HEK293 (cell line): ENCODE results near the gene TUBB2A.

Experiments
- CTCF ChIA-PET: fragments of 350-600 bp; formaldehyde crosslinking; extraction: SDS; loops from one replicate; lab custom pipeline; 2021; ENCODE audit warnings: antibody characterized with exemption; lab: Yijun Ruan, JAX
- POLR2A ChIA-PET: fragments of 300-600 bp; formaldehyde crosslinking; extraction: SDS; loops from one replicate; lab custom pipeline; 2020; ENCODE audit warnings: antibody characterized with exemption, inconsistent platforms; lab: Yijun Ruan, JAX
- H3K27ac ChIP-seq: fragments of 200-500 bp; sonication (Bioruptor generic); 2 replicates; pipeline ENCODE4 v1.5.1; 2014; ENCODE audit warnings: low read depth, low read length, control low read depth, inconsistent platforms; ENCODE audit errors: extremely low read depth
- H3K36me3 ChIP-seq, 2 experiments: fragments of 200-500 bp in 1 of 2; sonication (Bioruptor generic) in 1 of 2; 1 replicate in 1 of 2; 2 replicates in 1 of 2; pipeline ENCODE4 v1.5.1; 2014 to 2017; ENCODE audit warnings: inconsistent platforms in 2 of 2, low read length in 2 of 2; ENCODE audit not compliant: control insufficient read depth in 2 of 2, insufficient read depth in 1 of 2
- H3K4me1 ChIP-seq: fragments of 200-500 bp; sonication (Bioruptor generic); 2 replicates; pipeline ENCODE4 v1.5.1; 2014; ENCODE audit warnings: mild to moderate bottlenecking, low read length, inconsistent platforms; ENCODE audit not compliant: control insufficient read depth, insufficient read depth
- H3K4me3 ChIP-seq: 2 replicates; pipeline ENCODE4 v1.5.1; 2011; ENCODE audit warnings: low read depth, mild to moderate bottlenecking, control low read depth, low read length, moderate library complexity
- H3K9me3 ChIP-seq: fragments of 200-500 bp; sonication (Bioruptor generic); 2 replicates; pipeline ENCODE4 v1.5.1; 2014; ENCODE audit warnings: low read depth, low read length, inconsistent platforms; ENCODE audit not compliant: control insufficient read depth, insufficient read depth
- HOXD13 ChIP-seq: sonication (generic); formaldehyde crosslinking; IDR thresholded peaks from 2 replicates; pipeline ENCODE4 v1.8.0; 2022; ENCODE audit warnings: missing genetic modification reagents, borderline replicate concordance
- KLF7 ChIP-seq: fragments of 450-650 bp; formaldehyde crosslinking; IDR thresholded peaks from 2 replicates; pipeline ENCODE4 v1.5.1; 2016; ENCODE audit warnings: missing biosample characterization, missing genetic modification characterization, borderline replicate concordance
- PRDM6 ChIP-seq: fragments of 450-650 bp; formaldehyde crosslinking; IDR thresholded peaks from 2 replicates; pipeline ENCODE4 v1.5.1; 2017; ENCODE audit warnings: missing biosample characterization, missing genetic modification characterization
- SETDB1 ChIP-seq: IDR thresholded peaks from one replicate; pipeline ENCODE4 v1.6.1; 2017; ENCODE audit warnings: mild to moderate bottlenecking, low read length, moderate library complexity, mixed read lengths; ENCODE audit not compliant: insufficient read length
- ZNF112 ChIP-seq: fragments of 450-650 bp; formaldehyde crosslinking; IDR thresholded peaks from 2 replicates; pipeline ENCODE4 v1.5.0; 2017; ENCODE audit warnings: missing biosample characterization, missing genetic modification characterization
- ZNF138 ChIP-seq: fragments of 450-650 bp; formaldehyde crosslinking; IDR thresholded peaks from 2 replicates; pipeline ENCODE4 v1.5.1; 2016; ENCODE audit warnings: missing biosample characterization, missing genetic modification characterization, borderline replicate concordance
- ZNF221 ChIP-seq: fragments of 450-650 bp; formaldehyde crosslinking; IDR thresholded peaks from 2 replicates; pipeline ENCODE4 v1.5.1; 2017; ENCODE audit warnings: missing biosample characterization, missing genetic modification characterization, borderline replicate concordance
- ZNF311 ChIP-seq: fragments of 450-650 bp; formaldehyde crosslinking; IDR thresholded peaks from 2 replicates; pipeline ENCODE4 v1.5.1; 2017; ENCODE audit warnings: missing biosample characterization, missing genetic modification characterization, borderline replicate concordance
- ZNF391 ChIP-seq: fragments of 450-650 bp; formaldehyde crosslinking; IDR thresholded peaks from 2 replicates; pipeline ENCODE4 v1.5.1; 2016; ENCODE audit warnings: low read depth, missing biosample characterization, missing genetic modification characterization, borderline replicate concordance
- ZNF558 ChIP-seq: fragments of 450-650 bp; formaldehyde crosslinking; IDR thresholded peaks from 2 replicates; pipeline ENCODE4 v1.5.1; 2016; ENCODE audit warnings: missing biosample characterization, missing genetic modification characterization
- ZNF600 ChIP-seq: fragments of 450-650 bp; formaldehyde crosslinking; IDR thresholded peaks from 2 replicates; pipeline ENCODE4 v1.5.1; 2016; ENCODE audit warnings: missing biosample characterization, missing genetic modification characterization
- ZNF624 ChIP-seq: fragments of 450-650 bp; formaldehyde crosslinking; IDR thresholded peaks from 2 replicates; pipeline ENCODE4 v1.5.1; 2017; ENCODE audit warnings: missing biosample characterization, missing genetic modification characterization
- ZNF768 ChIP-seq: fragments of 450-650 bp; formaldehyde crosslinking; IDR thresholded peaks from 2 replicates; pipeline ENCODE4 v1.5.1; 2018; ENCODE audit warnings: missing biosample characterization, mild to moderate bottlenecking, missing genetic modification characterization
- ZNF792 ChIP-seq: fragments of 450-650 bp; formaldehyde crosslinking; IDR thresholded peaks from 2 replicates; pipeline ENCODE4 v1.5.1; 2016; ENCODE audit warnings: missing biosample characterization, missing genetic modification characterization
- ZNF837 ChIP-seq: fragments of 450-650 bp; formaldehyde crosslinking; IDR thresholded peaks from 2 replicates; pipeline ENCODE4 v1.5.1; 2016; ENCODE audit warnings: missing biosample characterization, missing genetic modification characterization
- ZNF843 ChIP-seq: fragments of 450-650 bp; formaldehyde crosslinking; IDR thresholded peaks from 2 replicates; pipeline ENCODE4 v1.5.1; 2016; ENCODE audit warnings: missing biosample characterization, missing genetic modification characterization
- TF ChIP-seq, protein P1 (sequence below): fragments of 450-650 bp; formaldehyde crosslinking; IDR thresholded peaks from 2 replicates; pipeline ENCODE4 v1.5.1; 2016; ENCODE audit warnings: missing biosample characterization, missing genetic modification characterization
- TF ChIP-seq, protein P2 (sequence below): sonication (generic); formaldehyde crosslinking; IDR thresholded peaks from 2 replicates; pipeline ENCODE4 v1.8.1; 2022; ENCODE audit warnings: mild to moderate bottlenecking, moderate library complexity, missing genetic modification reagents

Gene TUBB2A

DNA sequence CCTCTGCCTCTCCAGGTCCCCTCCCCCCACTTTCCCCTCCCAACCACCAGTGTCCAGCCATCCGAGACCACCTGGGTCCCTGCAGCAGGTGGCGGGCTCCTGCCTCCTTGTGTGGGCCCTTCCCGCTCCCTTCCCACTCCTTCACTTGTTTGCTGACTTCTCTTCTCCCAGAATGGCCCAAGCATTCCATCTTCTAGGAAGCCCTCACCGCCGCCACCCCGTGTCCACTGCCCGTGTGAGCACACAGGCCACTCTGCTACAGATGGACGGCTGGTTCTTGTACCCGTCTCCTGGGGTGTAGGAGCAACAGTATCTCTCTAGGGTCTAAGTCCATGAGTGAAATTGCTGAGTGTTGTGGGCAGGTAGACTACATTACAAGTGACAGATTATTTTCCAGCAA lies 23.8 kb downstream of the TUBB2A start:
- CTCF ChIA-PET = interaction anchor here (0.6 to 1.0 kb wide), 3 partner anchors 10 to 117 kb away, joined by 3 to 4 read pairs (median 3); no protein-coding TSS in a partner anchor

DNA sequence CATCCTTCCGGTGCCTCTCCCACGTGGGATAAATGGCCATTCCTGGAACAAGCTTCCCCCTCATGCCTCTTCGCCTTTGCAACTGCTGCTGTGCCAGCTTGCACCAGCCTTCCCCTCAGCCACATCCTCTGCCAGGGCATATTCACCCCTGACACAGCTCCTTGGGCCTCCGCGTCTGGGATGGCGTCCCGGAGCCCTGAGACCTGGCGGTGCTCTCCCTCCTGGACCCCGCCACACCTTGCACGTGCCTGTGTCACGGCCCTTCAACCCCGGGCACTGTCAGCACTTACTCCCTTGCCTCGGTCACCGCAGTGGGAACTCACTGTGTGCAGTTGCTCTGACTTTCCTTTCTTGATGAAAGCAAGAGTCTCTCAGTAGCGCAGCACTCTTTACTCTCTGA lies 25.6 kb downstream of the TUBB2A start:
- Histone ChIP-seq H3K4me1 (no peaks in the 10 kb centered on the region), H3K4me3 (no peak overlapping the region), H3K36me3 (peaks cover 6 to 49% of the 10 kb centered on the region in 2 experiments; a peak in 2 of 3 replicates)
- ChIA-PET POLR2A (no interaction called here), CTCF (interaction anchor here (0.7 to 6.2 kb wide), 4 partner anchors 25 to 119 kb away, joined by 3 to 69 read pairs (median 4); partner anchors contain the start of gene TUBB2A)
- TF ChIP-seq ZNF837 (tag by site-specific recombination) = no peak
- no peak for TF ChIP-seq SETDB1
- no peak for TF ChIP-seq ZNF391
- no peak for TF ChIP-seq ZNF792 (tag by site-specific recombination)
- TF ChIP-seq ZNF600 (tag by site-specific recombination) = no peak
- TF ChIP-seq ZNF311 (tag by site-specific recombination) = no peak
- TF ChIP-seq, protein P1, sequence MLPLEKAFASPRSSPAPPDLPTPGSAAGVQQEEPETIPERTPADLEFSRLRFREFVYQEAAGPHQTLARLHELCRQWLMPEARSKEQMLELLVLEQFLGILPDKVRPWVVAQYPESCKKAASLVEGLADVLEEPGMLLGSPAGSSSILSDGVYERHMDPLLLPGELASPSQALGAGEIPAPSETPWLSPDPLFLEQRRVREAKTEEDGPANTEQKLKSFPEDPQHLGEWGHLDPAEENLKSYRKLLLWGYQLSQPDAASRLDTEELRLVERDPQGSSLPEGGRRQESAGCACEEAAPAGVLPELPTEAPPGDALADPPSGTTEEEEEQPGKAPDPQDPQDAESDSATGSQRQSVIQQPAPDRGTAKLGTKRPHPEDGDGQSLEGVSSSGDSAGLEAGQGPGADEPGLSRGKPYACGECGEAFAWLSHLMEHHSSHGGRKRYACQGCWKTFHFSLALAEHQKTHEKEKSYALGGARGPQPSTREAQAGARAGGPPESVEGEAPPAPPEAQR (tag by site-specific recombination) = no peak
- TF ChIP-seq ZNF112 (tag by site-specific recombination) = no peak
- TF ChIP-seq ZNF843 (tag by site-specific recombination) = no peak
- no peak for TF ChIP-seq ZNF558 (tag by site-specific recombination)
- TF ChIP-seq ZNF624 (tag by site-specific recombination) = no peak
- no peak for TF ChIP-seq PRDM6 (tag by site-specific recombination)
- TF ChIP-seq ZNF768 (tag by site-specific recombination) = no peak
- TF ChIP-seq HOXD13 = no peak
- TF ChIP-seq ZNF221 (tag by site-specific recombination) = no peak
- TF ChIP-seq, all 188 proteins: peak for 0
- Histone ChIP-seq H3K27ac (no peak overlapping the region), H3K9me3 (no peaks in the 10 kb centered on the region)

More for the DNA sequence above, 23.8 kb downstream of the TUBB2A start:
- POLR2A ChIA-PET = interaction anchor here (0.9 kb wide), 1 partner anchor 93 kb away, joined by 4 read pairs; no protein-coding TSS in a partner anchor
- Histone ChIP-seq H3K27ac (no peak overlapping the region), H3K4me3 (no peak overlapping the region)
- TF ChIP-seq, protein P2, sequence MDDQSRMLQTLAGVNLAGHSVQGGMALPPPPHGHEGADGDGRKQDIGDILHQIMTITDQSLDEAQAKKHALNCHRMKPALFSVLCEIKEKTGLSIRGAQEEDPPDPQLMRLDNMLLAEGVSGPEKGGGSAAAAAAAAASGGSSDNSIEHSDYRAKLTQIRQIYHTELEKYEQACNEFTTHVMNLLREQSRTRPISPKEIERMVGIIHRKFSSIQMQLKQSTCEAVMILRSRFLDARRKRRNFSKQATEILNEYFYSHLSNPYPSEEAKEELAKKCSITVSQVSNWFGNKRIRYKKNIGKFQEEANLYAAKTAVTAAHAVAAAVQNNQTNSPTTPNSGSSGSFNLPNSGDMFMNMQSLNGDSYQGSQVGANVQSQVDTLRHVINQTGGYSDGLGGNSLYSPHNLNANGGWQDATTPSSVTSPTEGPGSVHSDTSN (CRISPR knock-in tag) = no peak
- no peak for TF ChIP-seq KLF7 (tag by site-specific recombination)
- no peak for TF ChIP-seq ZNF138 (tag by site-specific recombination)
- TF ChIP-seq ZNF768 (tag by site-specific recombination) = no peak
- TF ChIP-seq, all 188 proteins: peak for 0
- Histone ChIP-seq H3K9me3 (no peaks in the 10 kb centered on the region), H3K4me1 (no peaks in the 10 kb centered on the region), H3K36me3 (peaks cover 10 to 62% of the 10 kb centered on the region in 2 experiments; a peak in 2 of 3 replicates)
